Kasumi-1 (cell line): ENCODE results near the gene ATCAY.
A peak's percentile ranks its signal among the peaks of the same experiment; 100 is the strongest.
"Not testable (repeated sequence)": the region's sequence is repeated elsewhere in the genome, so short reads cannot be mapped to it uniquely, and the experiment has no call there.

Source experiments
- DNase-seq, 2 experiments: peaks; one replicate each; lab custom pipeline; 2025; lab: John Stamatoyannopoulos, UW

ATCAY gene

GRCh38 chr19:3902317-3902973, 22.0 kb downstream of the ATCAY start:
- no peak for DNase-seq

- DNase-seq, result no peak
Measured at GRCh38 chr19:3904233-3904632, 23.7 kb downstream of the ATCAY start.

- no peak for DNase-seq
Measured at GRCh38 chr19:3907626-3908265, 27.3 kb downstream of the ATCAY start.

GRCh38 chr19:3908266-3909054, 28.0 kb downstream of the ATCAY start:
- no peak for DNase-seq

GRCh38 chr19:3910105-3910504, 29.6 kb downstream of the ATCAY start:
- no peak for DNase-seq

- DNase-seq, result no peak
Measured at GRCh38 chr19:3914199-3914598, 33.7 kb downstream of the ATCAY start.

GRCh38 chr19:3916033-3916432, 35.5 kb downstream of the ATCAY start:
- no peak for DNase-seq

GRCh38 chr19:3919793-3920192, 39.3 kb downstream of the ATCAY start:
- no peak for DNase-seq

GRCh38 chr19:3923096-3923758, 42.7 kb downstream of the ATCAY start:
- no peak for DNase-seq

GRCh38 chr19:3923912-3924311, 43.4 kb downstream of the ATCAY start:
- DNase-seq, result no peak

- no peak for DNase-seq
Measured at GRCh38 chr19:3931041-3931440, 50.6 kb downstream of the ATCAY start.

GRCh38 chr19:3932931-3933810, 52.7 kb downstream of the ATCAY start, which contains the start of gene NMRK2:
TSS of gene NMRK2 (plus strand) at chr19:3933069. CDS start at chr19:3933672, 603 bp downstream.
- no peak for DNase-seq

GRCh38 chr19:3936506-3937442, 56.3 kb downstream of the ATCAY start:
- DNase-seq, result no peak

- not testable (repeated sequence) for DNase-seq
Measured at GRCh38 chr19:3938300-3938950, 57.9 kb downstream of the ATCAY start.

- DNase-seq, result no peak
Measured at GRCh38 chr19:3942790-3943409, 62.4 kb downstream of the ATCAY start.

GRCh38 chr19:3944018-3944721, 63.7 kb downstream of the ATCAY start:
- DNase-seq, result peak; percentile 16 to 18

- DNase-seq, result no peak
Measured at GRCh38 chr19:3945838-3946237, 65.4 kb downstream of the ATCAY start.

GRCh38 chr19:3947316-3947933, 66.9 kb downstream of the ATCAY start:
- DNase-seq, result not testable (repeated sequence)
